ENCODE data around the gene SBK1.
"Not testable (repeated sequence)": the region's sequence is repeated elsewhere in the genome, so short reads cannot be mapped to it uniquely, and the experiment has no call there.

The SBK1 gene

DNA sequence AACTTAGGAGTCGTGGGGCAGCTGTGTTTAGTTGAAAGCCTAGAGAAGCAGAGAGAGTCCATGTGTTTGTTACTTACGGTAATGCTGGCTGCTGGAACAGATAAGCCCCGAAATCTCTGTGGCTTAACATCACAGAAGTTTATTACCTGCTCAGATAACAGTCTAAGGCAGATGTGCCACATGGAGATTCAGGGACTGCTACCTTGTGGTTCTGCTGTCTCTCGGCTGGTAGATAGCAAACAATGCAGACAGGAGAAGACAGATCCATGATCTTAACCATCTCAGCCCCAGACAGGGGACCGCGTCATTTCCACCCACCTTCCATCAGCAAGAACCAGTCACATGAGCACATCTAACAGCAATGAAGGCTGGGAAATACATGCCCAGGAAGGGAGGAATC lies 40.3 kb downstream of the SBK1 start:
- not testable (repeated sequence) for H3K9me3 ChIP-seq (ENCODE audit: insufficient read depth, low read depth, low read length); H2AFZ ChIP-seq (ENCODE audit: low read length); H3K4me3 ChIP-seq (ENCODE audit: low read length, poor library complexity, severe bottlenecking); H3K36me3 ChIP-seq (ENCODE audit: insufficient read depth, low read length); H4K20me1 ChIP-seq (ENCODE audit: insufficient read depth, low read length, poor library complexity, severe bottlenecking); H3K27me3 ChIP-seq (ENCODE audit: insufficient read depth, low read length, poor library complexity, severe bottlenecking); H3K4me2 ChIP-seq (ENCODE audit: low read depth, low read length, poor library complexity, severe bottlenecking); H3K79me2 ChIP-seq (ENCODE audit: insufficient read depth, low read length); H3K4me1 ChIP-seq (ENCODE audit: insufficient read depth, low read length, poor library complexity, severe bottlenecking); H3K9me2 ChIP-seq (replicated peaks; ENCODE audit: low read depth, low read length); H3K9ac ChIP-seq (ENCODE audit: low read depth, low read length, poor library complexity, severe bottlenecking); H3F3A ChIP-seq (ENCODE audit: low read depth)

DNA sequence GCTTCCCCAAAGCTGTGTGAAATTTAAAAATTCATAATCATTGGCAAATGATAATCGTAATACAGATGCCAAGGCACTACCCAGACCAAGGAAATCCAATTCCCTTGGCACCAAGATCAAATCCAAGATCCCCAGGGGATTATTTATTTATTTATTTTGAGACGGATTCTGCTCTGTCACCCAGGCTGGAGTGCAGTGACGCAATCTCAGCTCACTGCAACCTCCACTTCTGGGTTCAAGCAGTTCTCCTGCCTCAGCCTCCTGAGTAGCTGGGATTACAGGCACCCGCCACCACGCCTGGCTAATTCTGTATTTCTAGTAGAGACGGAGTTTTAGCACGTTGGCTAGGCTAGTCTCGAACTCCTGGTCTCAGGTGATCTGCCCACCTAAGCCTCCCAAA lies 43.4 kb downstream of the SBK1 start:
- not testable (repeated sequence) for H3K9me2 ChIP-seq (replicated peaks; ENCODE audit: low read depth, low read length); H3K27me3 ChIP-seq (ENCODE audit: insufficient read depth, low read length, poor library complexity, severe bottlenecking); H3K4me1 ChIP-seq (ENCODE audit: insufficient read depth, low read length, poor library complexity, severe bottlenecking); H3K9ac ChIP-seq (ENCODE audit: low read depth, low read length, poor library complexity, severe bottlenecking); H3K4me2 ChIP-seq (ENCODE audit: low read depth, low read length, poor library complexity, severe bottlenecking); H3K79me2 ChIP-seq (ENCODE audit: insufficient read depth, low read length); H3K36me3 ChIP-seq (ENCODE audit: insufficient read depth, low read length); H2AFZ ChIP-seq (ENCODE audit: low read length); H3K4me3 ChIP-seq (ENCODE audit: low read length, poor library complexity, severe bottlenecking); H3K9me3 ChIP-seq (ENCODE audit: insufficient read depth, low read depth, low read length); H4K20me1 ChIP-seq (ENCODE audit: insufficient read depth, low read length, poor library complexity, severe bottlenecking); H3F3A ChIP-seq (ENCODE audit: low read depth)

DNA sequence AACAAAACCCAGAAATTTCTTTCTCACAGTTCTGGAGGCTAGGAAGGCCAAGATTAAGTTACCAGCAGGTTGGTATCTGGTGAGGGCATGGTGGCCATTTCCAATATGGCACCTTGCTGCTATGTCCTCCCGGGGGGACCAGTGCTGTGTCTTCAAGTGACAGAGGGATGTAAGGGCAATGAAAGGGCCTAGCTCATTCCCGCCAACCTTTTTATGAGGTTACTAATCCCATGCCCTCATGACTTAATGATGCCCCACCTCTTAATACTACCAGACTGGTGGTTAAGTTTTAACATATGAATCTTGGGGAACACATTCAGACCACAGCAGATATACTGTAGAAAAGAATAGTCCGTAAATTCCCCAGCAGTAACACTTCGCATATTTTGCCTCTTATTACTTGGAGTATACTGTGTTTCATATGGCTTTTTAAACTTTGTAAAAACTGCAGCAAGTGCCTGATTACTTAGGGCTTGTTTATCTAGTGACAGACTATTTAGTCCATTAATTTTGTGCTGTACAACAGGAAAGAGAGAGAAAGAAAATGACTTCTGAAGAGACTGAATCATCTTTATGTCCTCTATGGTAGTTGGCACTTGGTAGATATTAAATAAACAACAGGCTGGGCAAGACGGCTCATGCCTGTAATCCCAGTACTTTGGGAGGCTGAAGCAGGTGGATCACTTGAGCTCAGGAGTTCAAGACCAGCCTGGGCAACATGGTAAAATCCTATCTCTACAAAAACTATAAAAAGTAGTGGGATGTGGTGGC lies 44.8 kb downstream of the SBK1 start:
- not testable (repeated sequence) for H3K9me3 ChIP-seq (ENCODE audit: insufficient read depth, low read depth, low read length); H3K4me2 ChIP-seq (ENCODE audit: low read depth, low read length, poor library complexity, severe bottlenecking); H3K27me3 ChIP-seq (ENCODE audit: insufficient read depth, low read length, poor library complexity, severe bottlenecking); H3K4me3 ChIP-seq (ENCODE audit: low read length, poor library complexity, severe bottlenecking); H3K79me2 ChIP-seq (ENCODE audit: insufficient read depth, low read length); H2AFZ ChIP-seq (ENCODE audit: low read length); H4K20me1 ChIP-seq (ENCODE audit: insufficient read depth, low read length, poor library complexity, severe bottlenecking); H3K36me3 ChIP-seq (ENCODE audit: insufficient read depth, low read length); H3K4me1 ChIP-seq (ENCODE audit: insufficient read depth, low read length, poor library complexity, severe bottlenecking); H3K9ac ChIP-seq (ENCODE audit: low read depth, low read length, poor library complexity, severe bottlenecking); H3K9me2 ChIP-seq (replicated peaks; ENCODE audit: low read depth, low read length); H3F3A ChIP-seq (ENCODE audit: low read depth)

DNA sequence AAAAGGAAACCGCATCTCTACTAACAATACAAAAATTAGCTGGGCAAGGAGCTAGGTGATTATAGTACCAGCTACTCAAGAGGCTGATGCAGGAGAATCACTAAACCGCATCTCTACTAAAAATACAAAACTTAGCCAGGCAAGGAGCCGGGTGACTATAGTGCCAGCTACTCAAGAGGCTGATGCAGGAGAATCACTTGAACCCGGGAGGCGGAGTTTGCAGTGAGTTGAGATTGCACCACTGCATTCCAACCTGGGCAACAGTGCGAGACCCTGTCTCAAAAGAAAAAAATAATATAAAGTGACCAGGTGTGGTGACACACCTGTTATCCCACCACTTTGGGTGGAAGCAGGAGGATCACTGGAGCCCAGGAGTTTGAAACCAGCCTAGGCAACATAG lies 45.9 kb downstream of the SBK1 start:
- not testable (repeated sequence) for H3F3A ChIP-seq (ENCODE audit: low read depth); H3K9me3 ChIP-seq (ENCODE audit: insufficient read depth, low read depth, low read length); H4K20me1 ChIP-seq (ENCODE audit: insufficient read depth, low read length, poor library complexity, severe bottlenecking); H3K27me3 ChIP-seq (ENCODE audit: insufficient read depth, low read length, poor library complexity, severe bottlenecking); H2AFZ ChIP-seq (ENCODE audit: low read length); H3K4me2 ChIP-seq (ENCODE audit: low read depth, low read length, poor library complexity, severe bottlenecking); H3K9me2 ChIP-seq (replicated peaks; ENCODE audit: low read depth, low read length); H3K4me1 ChIP-seq (ENCODE audit: insufficient read depth, low read length, poor library complexity, severe bottlenecking); H3K36me3 ChIP-seq (ENCODE audit: insufficient read depth, low read length); H3K79me2 ChIP-seq (ENCODE audit: insufficient read depth, low read length); H3K9ac ChIP-seq (ENCODE audit: low read depth, low read length, poor library complexity, severe bottlenecking); H3K4me3 ChIP-seq (ENCODE audit: low read length, poor library complexity, severe bottlenecking)

DNA sequence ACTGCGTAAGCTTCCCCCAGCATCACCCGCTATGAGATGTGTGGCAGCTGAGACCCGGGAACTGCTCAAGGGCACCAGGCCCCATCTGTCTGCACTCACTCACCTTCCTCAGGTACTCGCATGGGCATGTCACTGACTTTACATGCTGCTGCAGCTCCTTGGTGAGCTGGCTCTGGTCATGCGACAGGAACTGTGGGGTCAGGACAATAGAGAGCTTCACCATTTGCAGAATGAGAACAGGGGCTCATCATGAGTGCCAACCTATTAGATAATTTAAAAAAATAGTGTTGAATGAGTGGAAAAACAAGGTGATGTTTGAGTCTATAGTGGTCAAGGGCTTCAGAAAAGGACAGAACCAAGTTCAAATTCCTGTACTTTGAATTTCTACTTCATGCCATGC lies 70.3 kb downstream of the SBK1 start:
- H3F3A ChIP-seq (ENCODE audit: low read depth); H3K9me2 ChIP-seq (replicated peaks; ENCODE audit: low read depth, low read length); H3K79me2 ChIP-seq (ENCODE audit: insufficient read depth, low read length); H2AFZ ChIP-seq (ENCODE audit: low read length); H3K4me3 ChIP-seq (ENCODE audit: low read length, poor library complexity, severe bottlenecking); H3K4me1 ChIP-seq (ENCODE audit: insufficient read depth, low read length, poor library complexity, severe bottlenecking); H3K9me3 ChIP-seq (ENCODE audit: insufficient read depth, low read depth, low read length); H4K20me1 ChIP-seq (ENCODE audit: insufficient read depth, low read length, poor library complexity, severe bottlenecking); H3K27me3 ChIP-seq (ENCODE audit: insufficient read depth, low read length, poor library complexity, severe bottlenecking); H3K36me3 ChIP-seq (ENCODE audit: insufficient read depth, low read length); H3K4me2 ChIP-seq (ENCODE audit: low read depth, low read length, poor library complexity, severe bottlenecking); H3K9ac ChIP-seq (ENCODE audit: low read depth, low read length, poor library complexity, severe bottlenecking): not testable (repeated sequence)

DNA sequence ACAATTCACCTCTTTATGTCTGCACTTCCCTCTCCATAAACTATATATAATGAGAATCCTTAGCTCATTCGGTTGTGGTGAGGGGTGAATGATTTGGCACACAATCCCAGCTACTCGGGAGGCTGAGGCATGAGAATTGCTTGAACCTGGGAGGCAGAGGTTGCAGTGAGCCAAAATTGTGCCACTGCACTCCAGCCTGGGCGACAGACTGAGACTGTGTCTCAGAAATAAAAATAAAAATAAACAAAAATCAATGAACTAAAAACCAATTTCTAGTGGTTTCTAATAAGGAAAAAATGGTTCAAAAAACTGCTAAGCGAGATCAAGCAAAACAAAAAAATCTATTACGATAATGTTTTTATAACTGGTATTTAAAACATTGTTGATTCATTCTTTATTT lies 71.1 kb downstream of the SBK1 start, which contains the start of gene NPIPB6:
Gene NPIPB6, minus strand, starts transcription at position 101 of the 400 bp plus-strand sequence. CDS start 686 bp downstream, outside the sequence.
- not testable (repeated sequence) for H3K4me1 ChIP-seq (ENCODE audit: insufficient read depth, low read length, poor library complexity, severe bottlenecking); H3F3A ChIP-seq (ENCODE audit: low read depth); H2AFZ ChIP-seq (ENCODE audit: low read length); H3K79me2 ChIP-seq (ENCODE audit: insufficient read depth, low read length); H3K9me3 ChIP-seq (ENCODE audit: insufficient read depth, low read depth, low read length); H3K9me2 ChIP-seq (replicated peaks; ENCODE audit: low read depth, low read length); H3K4me3 ChIP-seq (ENCODE audit: low read length, poor library complexity, severe bottlenecking); H4K20me1 ChIP-seq (ENCODE audit: insufficient read depth, low read length, poor library complexity, severe bottlenecking); H3K9ac ChIP-seq (ENCODE audit: low read depth, low read length, poor library complexity, severe bottlenecking); H3K36me3 ChIP-seq (ENCODE audit: insufficient read depth, low read length); H3K4me2 ChIP-seq (ENCODE audit: low read depth, low read length, poor library complexity, severe bottlenecking); H3K27me3 ChIP-seq (ENCODE audit: insufficient read depth, low read length, poor library complexity, severe bottlenecking)

DNA sequence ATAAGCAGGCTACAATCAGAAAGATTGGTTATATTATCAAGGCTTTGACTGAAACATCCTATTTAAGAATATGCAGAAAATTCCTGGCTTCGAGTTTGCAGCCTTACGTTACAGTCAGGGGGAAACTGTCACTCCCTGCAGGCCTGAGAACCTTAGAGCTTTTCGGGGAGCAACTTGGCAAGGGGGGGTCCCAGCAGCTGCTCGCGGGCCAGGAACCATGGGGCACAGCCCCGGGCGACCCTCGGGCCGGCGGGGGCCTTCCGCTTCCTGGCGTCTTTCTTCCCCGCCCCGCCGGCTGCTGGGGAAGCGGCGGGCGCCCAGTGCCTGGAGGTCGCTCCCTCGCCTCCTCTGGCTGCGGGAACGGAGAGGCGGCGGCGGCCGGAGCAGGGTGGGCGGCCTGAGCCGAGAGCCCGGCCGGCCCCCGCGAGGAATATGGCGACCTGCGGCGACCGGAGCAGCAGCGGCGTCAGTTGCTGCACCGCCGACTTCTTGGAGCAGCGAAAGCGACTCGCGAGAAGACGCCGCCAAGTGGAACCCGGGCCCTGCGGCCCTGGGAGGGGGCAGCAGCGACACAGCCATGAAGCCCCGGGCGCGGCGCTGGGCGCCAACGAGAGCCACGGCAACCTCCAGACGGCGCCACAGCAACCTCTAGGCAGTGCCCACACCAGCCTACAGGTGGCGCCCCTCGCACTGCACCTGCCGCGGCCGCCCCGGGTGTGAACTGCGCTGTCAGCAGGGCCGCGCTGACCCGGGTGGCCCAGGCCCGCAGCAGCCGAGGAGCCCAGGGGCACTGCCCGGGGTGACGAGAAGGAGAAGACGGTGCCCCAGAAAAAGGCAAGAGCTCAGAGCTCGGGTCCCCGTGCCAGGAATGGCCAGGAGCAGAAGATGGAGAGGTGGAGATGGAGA lies 72.2 kb downstream of the SBK1 start:
- not testable (repeated sequence) for H3K9me3 ChIP-seq (ENCODE audit: insufficient read depth, low read depth, low read length); H3K4me3 ChIP-seq (ENCODE audit: low read length, poor library complexity, severe bottlenecking); H3K27me3 ChIP-seq (ENCODE audit: insufficient read depth, low read length, poor library complexity, severe bottlenecking); H3K36me3 ChIP-seq (ENCODE audit: insufficient read depth, low read length); H3K4me2 ChIP-seq (ENCODE audit: low read depth, low read length, poor library complexity, severe bottlenecking); H3K79me2 ChIP-seq (ENCODE audit: insufficient read depth, low read length); H3F3A ChIP-seq (ENCODE audit: low read depth); H4K20me1 ChIP-seq (ENCODE audit: insufficient read depth, low read length, poor library complexity, severe bottlenecking); H2AFZ ChIP-seq (ENCODE audit: low read length); H3K9me2 ChIP-seq (replicated peaks; ENCODE audit: low read depth, low read length); H3K4me1 ChIP-seq (ENCODE audit: insufficient read depth, low read length, poor library complexity, severe bottlenecking); H3K9ac ChIP-seq (ENCODE audit: low read depth, low read length, poor library complexity, severe bottlenecking)
